Astrocyte (in vitro differentiated cells and primary cell): ENCODE measurements around the gene MARCHF9.

ENCODE experiments used
- CTCF ChIP-seq: IDR thresholded peaks from 2 replicates; pipeline ENCODE4 v1.5.1; 2011; ENCODE audit warnings: low read depth, mild to moderate bottlenecking, inconsistent platforms, low read length, moderate library complexity; ENCODE audit not compliant: insufficient read depth
- EZH2 ChIP-seq: IDR thresholded peaks from 2 replicates; pipeline ENCODE4 v1.6.1; 2012; ENCODE audit warnings: mild to moderate bottlenecking, low read length, inconsistent platforms; ENCODE audit not compliant: insufficient read depth

- TF ChIP-seq EZH2, result no peak
- no peak for TF ChIP-seq CTCF
Observed at GRCh38 chr12:57733928-57734327, 21.0 kb upstream of the MARCHF9 start.
